Stomach (tissue), 4 donors: ENCODE measurements around the gene RAD50.
"Not testable (repeated sequence)": the region's sequence is repeated elsewhere in the genome, so short reads cannot be mapped to it uniquely, and the experiment has no call there.

Experiments used
- CTCF ChIP-seq, 7 experiments: fragments of 450-650 bp in 4 of 7; fragments of 200-600 bp in 3 of 7; sonication (generic) in 3 of 7; IDR thresholded peaks; one replicate each; pipeline ENCODE4 v1.5.1; 2016 to 2019; ENCODE audit warnings: antibody characterized with exemption in 7 of 7, control low read depth in 2 of 7, mild to moderate bottlenecking in 1 of 7
- EP300 ChIP-seq: sonication (generic); formaldehyde crosslinking; IDR thresholded peaks from one replicate; pipeline ENCODE4 v1.6.1; 2017; ENCODE audit warnings: antibody characterized with exemption
- POLR2A ChIP-seq, 4 donors: fragments of 450-650 bp; IDR thresholded peaks; one replicate each; pipeline ENCODE4 v1.6.1; 2016; ENCODE audit warnings: antibody characterized with exemption in 4 of 4, control low read depth in 2 of 4, mild to moderate bottlenecking in 1 of 4, moderate library complexity in 1 of 4
- POLR2AphosphoS5 ChIP-seq, 3 donors: sonication (generic); formaldehyde crosslinking; IDR thresholded peaks; one replicate each; pipeline ENCODE4 v1.6.1; 2016; ENCODE audit warnings: antibody characterized with exemption in 3 of 3

- not testable (repeated sequence) for TF ChIP-seq CTCF (IDR thresholded peaks at IDR 0.05); POLR2A (IDR thresholded peaks at IDR 0.05); POLR2AphosphoS5 (IDR thresholded peaks at IDR 0.05); EP300
Observed at GRCh38 chr5:132584560-132584959, 27.8 kb downstream of the RAD50 start.
